ENCODE data around the gene ABCB11. TPM values are rescaled to one million over a fixed set of nuclear protein-coding genes. Genes with fewer than 3 reads are reported as not detected.

The ABCB11 gene
- total and polyA plus RNA-seq, 9 of the 15 experiments (the other 6 are each of a cell fraction or from before 2014, with no cell fraction given) = 0.04 to 0.51 (median 0.10) TPM; not detected in 1

- no TSS peak for BruUV-seq (replicated peaks)
- Histone ChIP-seq H3K36me3 (ENCODE audit: control insufficient read depth, insufficient read depth, low read length) (no peaks in the 10 kb centered on the region), H3K4me2 (ENCODE audit: insufficient read depth, low read length) (no peak within 1 kb of the TSS), H4K20me1 (replicated peaks; ENCODE audit: control insufficient read depth, insufficient read depth, low read length) (no peaks in the 10 kb centered on the region), H3K4me3 (no peak within 1 kb of the TSS), H3K4me1 (replicated peaks in 1 of 2; ENCODE audit: control insufficient read depth in 2 of 2, insufficient read depth in 2 of 2, low read length in 2 of 2) (peaks cover 0 to 6% of the 10 kb centered on the region in 2 experiments; a peak in 2 of 5 replicates), H3K9ac (ENCODE audit: insufficient read depth in 1 of 2, low read depth in 2 of 2, low read length in 2 of 2) (no peak within 1 kb of the TSS), H3K9me1 (ENCODE audit: control insufficient read depth, insufficient read depth, low read length) (no peaks in the 10 kb centered on the region), H2AFZ (ENCODE audit: low read depth, low read length) (0 out of 2 replicates have a peak within 1 kb of the TSS, but pooled peaks have one; percentile 2), H3K27me3 (ENCODE audit: control insufficient read depth in 2 of 2, insufficient read depth in 2 of 2, low read length in 2 of 2) (no peaks in the 10 kb centered on the region), H3K27ac (ENCODE audit: extremely low read depth, low read depth, low read length) (no peak within 1 kb of the TSS), H3K9me3 (replicated peaks; ENCODE audit: control insufficient read depth, insufficient read depth, low read depth, low read length) (no peaks in the 10 kb centered on the region), H3K79me2 (ENCODE audit: control insufficient read depth, insufficient read depth, low read length) (no peaks in the 10 kb centered on the region)
- WGBS (ENCODE audit: insufficient coverage, low coverage, missing lambda C conversion rate) = 36% methylated on average over 5 of the region's 5 CpGs
- ChIA-PET CTCF (ENCODE audit: low intra/inter-chr PET ratio) (no interaction called here), POLR2A (interaction anchor here (0.7 to 1.1 kb wide), 2 partner anchors 10 to 11 kb away, joined by 4 read pairs; partner anchors contain the start of gene SPC25)
- in situ Hi-C loops (cut with MboI) = loop anchor here (25.0 kb wide), 1 partner anchor 964 kb away; no protein-coding TSS in a partner anchor
- DNase-seq (ENCODE audit: extremely low read depth in 1 of 4, low spot score in 3 of 4) (no peak), ATAC-seq (no peak), FAIRE-seq (no peak)
- intact Hi-C loops (cut with micrococcal nuclease) = no loop called here
- TF ChIP-seq ZNF354B (CRISPR knock-in tag; IDR thresholded peaks at IDR 0.05) (no peak), CC2D1A (IDR thresholded peaks at IDR 0.05) (no peak), CHD1 (IDR thresholded peaks at IDR 0.05; ENCODE audit: low read length) (no peak), ZNF217 (CRISPR knock-in tag; IDR thresholded peaks at IDR 0.05) (no peak)
- TF ChIP-seq, protein P1, sequence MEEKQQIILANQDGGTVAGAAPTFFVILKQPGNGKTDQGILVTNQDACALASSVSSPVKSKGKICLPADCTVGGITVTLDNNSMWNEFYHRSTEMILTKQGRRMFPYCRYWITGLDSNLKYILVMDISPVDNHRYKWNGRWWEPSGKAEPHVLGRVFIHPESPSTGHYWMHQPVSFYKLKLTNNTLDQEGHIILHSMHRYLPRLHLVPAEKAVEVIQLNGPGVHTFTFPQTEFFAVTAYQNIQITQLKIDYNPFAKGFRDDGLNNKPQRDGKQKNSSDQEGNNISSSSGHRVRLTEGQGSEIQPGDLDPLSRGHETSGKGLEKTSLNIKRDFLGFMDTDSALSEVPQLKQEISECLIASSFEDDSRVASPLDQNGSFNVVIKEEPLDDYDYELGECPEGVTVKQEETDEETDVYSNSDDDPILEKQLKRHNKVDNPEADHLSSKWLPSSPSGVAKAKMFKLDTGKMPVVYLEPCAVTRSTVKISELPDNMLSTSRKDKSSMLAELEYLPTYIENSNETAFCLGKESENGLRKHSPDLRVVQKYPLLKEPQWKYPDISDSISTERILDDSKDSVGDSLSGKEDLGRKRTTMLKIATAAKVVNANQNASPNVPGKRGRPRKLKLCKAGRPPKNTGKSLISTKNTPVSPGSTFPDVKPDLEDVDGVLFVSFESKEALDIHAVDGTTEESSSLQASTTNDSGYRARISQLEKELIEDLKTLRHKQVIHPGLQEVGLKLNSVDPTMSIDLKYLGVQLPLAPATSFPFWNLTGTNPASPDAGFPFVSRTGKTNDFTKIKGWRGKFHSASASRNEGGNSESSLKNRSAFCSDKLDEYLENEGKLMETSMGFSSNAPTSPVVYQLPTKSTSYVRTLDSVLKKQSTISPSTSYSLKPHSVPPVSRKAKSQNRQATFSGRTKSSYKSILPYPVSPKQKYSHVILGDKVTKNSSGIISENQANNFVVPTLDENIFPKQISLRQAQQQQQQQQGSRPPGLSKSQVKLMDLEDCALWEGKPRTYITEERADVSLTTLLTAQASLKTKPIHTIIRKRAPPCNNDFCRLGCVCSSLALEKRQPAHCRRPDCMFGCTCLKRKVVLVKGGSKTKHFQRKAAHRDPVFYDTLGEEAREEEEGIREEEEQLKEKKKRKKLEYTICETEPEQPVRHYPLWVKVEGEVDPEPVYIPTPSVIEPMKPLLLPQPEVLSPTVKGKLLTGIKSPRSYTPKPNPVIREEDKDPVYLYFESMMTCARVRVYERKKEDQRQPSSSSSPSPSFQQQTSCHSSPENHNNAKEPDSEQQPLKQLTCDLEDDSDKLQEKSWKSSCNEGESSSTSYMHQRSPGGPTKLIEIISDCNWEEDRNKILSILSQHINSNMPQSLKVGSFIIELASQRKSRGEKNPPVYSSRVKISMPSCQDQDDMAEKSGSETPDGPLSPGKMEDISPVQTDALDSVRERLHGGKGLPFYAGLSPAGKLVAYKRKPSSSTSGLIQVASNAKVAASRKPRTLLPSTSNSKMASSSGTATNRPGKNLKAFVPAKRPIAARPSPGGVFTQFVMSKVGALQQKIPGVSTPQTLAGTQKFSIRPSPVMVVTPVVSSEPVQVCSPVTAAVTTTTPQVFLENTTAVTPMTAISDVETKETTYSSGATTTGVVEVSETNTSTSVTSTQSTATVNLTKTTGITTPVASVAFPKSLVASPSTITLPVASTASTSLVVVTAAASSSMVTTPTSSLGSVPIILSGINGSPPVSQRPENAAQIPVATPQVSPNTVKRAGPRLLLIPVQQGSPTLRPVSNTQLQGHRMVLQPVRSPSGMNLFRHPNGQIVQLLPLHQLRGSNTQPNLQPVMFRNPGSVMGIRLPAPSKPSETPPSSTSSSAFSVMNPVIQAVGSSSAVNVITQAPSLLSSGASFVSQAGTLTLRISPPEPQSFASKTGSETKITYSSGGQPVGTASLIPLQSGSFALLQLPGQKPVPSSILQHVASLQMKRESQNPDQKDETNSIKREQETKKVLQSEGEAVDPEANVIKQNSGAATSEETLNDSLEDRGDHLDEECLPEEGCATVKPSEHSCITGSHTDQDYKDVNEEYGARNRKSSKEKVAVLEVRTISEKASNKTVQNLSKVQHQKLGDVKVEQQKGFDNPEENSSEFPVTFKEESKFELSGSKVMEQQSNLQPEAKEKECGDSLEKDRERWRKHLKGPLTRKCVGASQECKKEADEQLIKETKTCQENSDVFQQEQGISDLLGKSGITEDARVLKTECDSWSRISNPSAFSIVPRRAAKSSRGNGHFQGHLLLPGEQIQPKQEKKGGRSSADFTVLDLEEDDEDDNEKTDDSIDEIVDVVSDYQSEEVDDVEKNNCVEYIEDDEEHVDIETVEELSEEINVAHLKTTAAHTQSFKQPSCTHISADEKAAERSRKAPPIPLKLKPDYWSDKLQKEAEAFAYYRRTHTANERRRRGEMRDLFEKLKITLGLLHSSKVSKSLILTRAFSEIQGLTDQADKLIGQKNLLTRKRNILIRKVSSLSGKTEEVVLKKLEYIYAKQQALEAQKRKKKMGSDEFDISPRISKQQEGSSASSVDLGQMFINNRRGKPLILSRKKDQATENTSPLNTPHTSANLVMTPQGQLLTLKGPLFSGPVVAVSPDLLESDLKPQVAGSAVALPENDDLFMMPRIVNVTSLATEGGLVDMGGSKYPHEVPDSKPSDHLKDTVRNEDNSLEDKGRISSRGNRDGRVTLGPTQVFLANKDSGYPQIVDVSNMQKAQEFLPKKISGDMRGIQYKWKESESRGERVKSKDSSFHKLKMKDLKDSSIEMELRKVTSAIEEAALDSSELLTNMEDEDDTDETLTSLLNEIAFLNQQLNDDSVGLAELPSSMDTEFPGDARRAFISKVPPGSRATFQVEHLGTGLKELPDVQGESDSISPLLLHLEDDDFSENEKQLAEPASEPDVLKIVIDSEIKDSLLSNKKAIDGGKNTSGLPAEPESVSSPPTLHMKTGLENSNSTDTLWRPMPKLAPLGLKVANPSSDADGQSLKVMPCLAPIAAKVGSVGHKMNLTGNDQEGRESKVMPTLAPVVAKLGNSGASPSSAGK (IDR thresholded peaks at IDR 0.05) = no peak
- TF ChIP-seq, protein P2, sequence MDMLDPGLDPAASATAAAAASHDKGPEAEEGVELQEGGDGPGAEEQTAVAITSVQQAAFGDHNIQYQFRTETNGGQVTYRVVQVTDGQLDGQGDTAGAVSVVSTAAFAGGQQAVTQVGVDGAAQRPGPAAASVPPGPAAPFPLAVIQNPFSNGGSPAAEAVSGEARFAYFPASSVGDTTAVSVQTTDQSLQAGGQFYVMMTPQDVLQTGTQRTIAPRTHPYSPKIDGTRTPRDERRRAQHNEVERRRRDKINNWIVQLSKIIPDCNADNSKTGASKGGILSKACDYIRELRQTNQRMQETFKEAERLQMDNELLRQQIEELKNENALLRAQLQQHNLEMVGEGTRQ (CRISPR knock-in tag; IDR thresholded peaks at IDR 0.05) = no peak
These were observed 130.1 kb downstream of the ABCB11 start, which contains the start of gene G6PC2 for GRCh38 chr2:168901003-168901402. TSS of gene G6PC2 (plus strand) at chr2:168901291. CDS start at chr2:168901332, 41 bp downstream.
